ENCODE data around the gene SRGAP1. TPM values are rescaled to one million over a fixed set of nuclear protein-coding genes. Genes with fewer than 3 reads are reported as not detected.

The SRGAP1 gene
- polyA plus RNA-seq, 4 donors, result 2.2 to 8.5 (median 4.0) TPM

- FAIRE-seq, result no peak
- WGBS, 3 donors, result 9 to 24% (median 19%) methylated on average over 22 to 28 of the region's 28 CpGs
These were observed 1.2 kb upstream of the SRGAP1 start for GRCh38 chr12:63843254-63843720.

GRCh38 chr12:63843721-63844390 lies 644 bp upstream of the SRGAP1 start:
- peak overlapping the region; percentile 78 to 92 (median 81) for H3K27ac ChIP-seq (ENCODE audit: low read depth in 1 of 3, low read length in 2 of 3)
- peak overlapping the region; percentile 51 to 91 (median 71) for H3K4me3 ChIP-seq (ENCODE audit: low read depth in 1 of 3, low read length in 3 of 3)
- FAIRE-seq, result no peak
- H3K36me3 ChIP-seq (ENCODE audit: control insufficient read depth in 3 of 3, insufficient read depth in 2 of 3, low read depth in 1 of 3, low read length in 3 of 3), result no peaks in the 10 kb centered on the region
- no peaks in the 10 kb centered on the region for H3K9me3 ChIP-seq (ENCODE audit: control insufficient read depth in 2 of 2, insufficient read depth in 1 of 2, low read depth in 1 of 2, low read length in 1 of 2)
- H3K27me3 ChIP-seq (ENCODE audit: control insufficient read depth in 3 of 3, insufficient read depth in 3 of 3, low read length in 3 of 3), result no peaks in the 10 kb centered on the region
- DNase-seq, result peak; percentile 91 to 96
- peaks cover 0 to 16% (median 2%) of the 10 kb centered on the region in 3 donors for H3K4me1 ChIP-seq (ENCODE audit: control insufficient read depth in 3 of 3, insufficient read depth in 2 of 3, low read depth in 1 of 3, low read length in 2 of 3)
- WGBS, 3 donors, result 0 to 1% (median 0%) methylated on average over 46 to 80 of the region's 80 CpGs

More at GRCh38 chr12:63843254-63843720, 1.2 kb upstream of the SRGAP1 start:
- H3K4me1 ChIP-seq (ENCODE audit: control insufficient read depth in 3 of 3, insufficient read depth in 2 of 3, low read depth in 1 of 3, low read length in 2 of 3), result peaks cover 0 to 15% (median 2%) of the 10 kb centered on the region in 3 donors
- no peaks in the 10 kb centered on the region for H3K9me3 ChIP-seq (ENCODE audit: control insufficient read depth in 2 of 2, insufficient read depth in 1 of 2, low read depth in 1 of 2, low read length in 1 of 2)
- H3K36me3 ChIP-seq (ENCODE audit: control insufficient read depth in 3 of 3, insufficient read depth in 2 of 3, low read depth in 1 of 3, low read length in 3 of 3), result no peaks in the 10 kb centered on the region
- H3K27me3 ChIP-seq (ENCODE audit: control insufficient read depth in 3 of 3, insufficient read depth in 3 of 3, low read length in 3 of 3), result no peaks in the 10 kb centered on the region
- DNase-seq, result no peak
- peak overlapping the region in 2 of 3 donors; percentile 68 to 92 for H3K27ac ChIP-seq (ENCODE audit: low read depth in 1 of 3, low read length in 2 of 3)
- peak overlapping the region; percentile 51 to 91 (median 71) for H3K4me3 ChIP-seq (ENCODE audit: low read depth in 1 of 3, low read length in 3 of 3)

- 4 to 37% (median 22%) methylated on average over 2 of the region's 2 CpGs for WGBS, 3 donors
- Histone ChIP-seq H3K27me3 (ENCODE audit: control insufficient read depth in 3 of 3, insufficient read depth in 3 of 3, low read length in 3 of 3) (no peaks in the 10 kb centered on the region), H3K4me3 (ENCODE audit: low read depth in 1 of 3, low read length in 3 of 3) (peak overlapping the region in 2 of 3 donors; percentile 16 to 71), H3K9me3 (ENCODE audit: control insufficient read depth in 2 of 2, insufficient read depth in 1 of 2, low read depth in 1 of 2, low read length in 1 of 2) (no peaks in the 10 kb centered on the region), H3K4me1 (ENCODE audit: control insufficient read depth in 3 of 3, insufficient read depth in 2 of 3, low read depth in 1 of 3, low read length in 2 of 3) (peaks cover 2 to 34% (median 2%) of the 10 kb centered on the region in 3 donors), H3K27ac (ENCODE audit: low read depth in 1 of 3, low read length in 2 of 3) (peak overlapping the region in 1 of 3 donors; percentile 81), H3K36me3 (ENCODE audit: control insufficient read depth in 3 of 3, insufficient read depth in 2 of 3, low read depth in 1 of 3, low read length in 3 of 3) (no peaks in the 10 kb centered on the region)
- FAIRE-seq (no peak), DNase-seq (peak; percentile 62 to 66)
These were observed 1.2 kb downstream of the SRGAP1 start for GRCh38 chr12:63845726-63846125.

GRCh38 chr12:63846238-63846967 lies 1.9 kb downstream of the SRGAP1 start:
- H3K27me3 ChIP-seq (ENCODE audit: control insufficient read depth in 3 of 3, insufficient read depth in 3 of 3, low read length in 3 of 3), result no peaks in the 10 kb centered on the region
- no peaks in the 10 kb centered on the region for H3K9me3 ChIP-seq (ENCODE audit: control insufficient read depth in 2 of 2, insufficient read depth in 1 of 2, low read depth in 1 of 2, low read length in 1 of 2)
- H3K36me3 ChIP-seq (ENCODE audit: control insufficient read depth in 3 of 3, insufficient read depth in 2 of 3, low read depth in 1 of 3, low read length in 3 of 3), result no peaks in the 10 kb centered on the region
- H3K4me3 ChIP-seq (ENCODE audit: low read depth in 1 of 3, low read length in 3 of 3), result peak overlapping the region in 1 of 3 donors; percentile 71
- FAIRE-seq (no peak), DNase-seq (peak in 1 of 2 donors; percentile 16)
- H3K27ac ChIP-seq (ENCODE audit: low read depth in 1 of 3, low read length in 2 of 3), result peak overlapping the region in 1 of 3 donors; percentile 81
- WGBS, 3 donors, result 40 to 72% (median 50%) methylated on average over 6 of the region's 6 CpGs
- peaks cover 2 to 34% (median 2%) of the 10 kb centered on the region in 3 donors for H3K4me1 ChIP-seq (ENCODE audit: control insufficient read depth in 3 of 3, insufficient read depth in 2 of 3, low read depth in 1 of 3, low read length in 2 of 3)

GRCh38 chr12:63848450-63848849 lies 4.0 kb downstream of the SRGAP1 start:
- H3K27me3 ChIP-seq (ENCODE audit: control insufficient read depth in 3 of 3, insufficient read depth in 3 of 3, low read length in 3 of 3), result no peaks in the 10 kb centered on the region
- H3K4me1 ChIP-seq (ENCODE audit: control insufficient read depth in 3 of 3, insufficient read depth in 2 of 3, low read depth in 1 of 3, low read length in 2 of 3), result peaks cover 2 to 35% (median 2%) of the 10 kb centered on the region in 3 donors
- WGBS, 3 donors, result 29 to 65% (median 39%) methylated on average over 4 of the region's 4 CpGs

GRCh38 chr12:63849106-63849620 lies 4.7 kb downstream of the SRGAP1 start:
- H3K4me1 ChIP-seq (ENCODE audit: control insufficient read depth in 3 of 3, insufficient read depth in 2 of 3, low read depth in 1 of 3, low read length in 2 of 3), result peaks cover 2 to 41% (median 2%) of the 10 kb centered on the region in 3 donors
- no peaks in the 10 kb centered on the region for H3K27me3 ChIP-seq (ENCODE audit: control insufficient read depth in 3 of 3, insufficient read depth in 3 of 3, low read length in 3 of 3)
- no peak for DNase-seq
- H3K9me3 ChIP-seq (ENCODE audit: control insufficient read depth in 2 of 2, insufficient read depth in 1 of 2, low read depth in 1 of 2, low read length in 1 of 2), result no peaks in the 10 kb centered on the region
- 86 to 100% (median 86%) methylated on average over 1 of the region's 1 CpG for WGBS, 3 donors
- H3K4me3 ChIP-seq (ENCODE audit: low read depth in 1 of 3, low read length in 3 of 3), result no peak overlapping the region
- FAIRE-seq, result no peak
- H3K36me3 ChIP-seq (ENCODE audit: control insufficient read depth in 3 of 3, insufficient read depth in 2 of 3, low read depth in 1 of 3, low read length in 3 of 3), result peaks cover 0 to 4% (median 0%) of the 10 kb centered on the region in 3 donors
- H3K27ac ChIP-seq (ENCODE audit: low read depth in 1 of 3, low read length in 2 of 3), result no peak overlapping the region

More at GRCh38 chr12:63848450-63848849, 4.0 kb downstream of the SRGAP1 start:
- no peak for DNase-seq
- Histone ChIP-seq H3K9me3 (ENCODE audit: control insufficient read depth in 2 of 2, insufficient read depth in 1 of 2, low read depth in 1 of 2, low read length in 1 of 2) (no peaks in the 10 kb centered on the region), H3K27ac (ENCODE audit: low read depth in 1 of 3, low read length in 2 of 3) (no peak overlapping the region), H3K36me3 (ENCODE audit: control insufficient read depth in 3 of 3, insufficient read depth in 2 of 3, low read depth in 1 of 3, low read length in 3 of 3) (peaks cover 0 to 4% (median 0%) of the 10 kb centered on the region in 3 donors), H3K4me3 (ENCODE audit: low read depth in 1 of 3, low read length in 3 of 3) (no peak overlapping the region)
- no peak for FAIRE-seq

GRCh38 chr12:63849641-63850040 lies 5.1 kb downstream of the SRGAP1 start:
- Histone ChIP-seq H3K27me3 (ENCODE audit: control insufficient read depth in 3 of 3, insufficient read depth in 3 of 3, low read length in 3 of 3) (no peaks in the 10 kb centered on the region), H3K9me3 (ENCODE audit: control insufficient read depth in 2 of 2, insufficient read depth in 1 of 2, low read depth in 1 of 2, low read length in 1 of 2) (no peaks in the 10 kb centered on the region), H3K4me1 (ENCODE audit: control insufficient read depth in 3 of 3, insufficient read depth in 2 of 3, low read depth in 1 of 3, low read length in 2 of 3) (peaks cover 2 to 41% (median 2%) of the 10 kb centered on the region in 3 donors), H3K27ac (ENCODE audit: low read depth in 1 of 3, low read length in 2 of 3) (peak overlapping the region in 1 of 3 donors; percentile 38), H3K4me3 (ENCODE audit: low read depth in 1 of 3, low read length in 3 of 3) (no peak overlapping the region), H3K36me3 (ENCODE audit: control insufficient read depth in 3 of 3, insufficient read depth in 2 of 3, low read depth in 1 of 3, low read length in 3 of 3) (peaks cover 0 to 4% (median 0%) of the 10 kb centered on the region in 3 donors)
- DNase-seq, result peak in 1 of 2 donors; percentile 47
- 26 to 57% (median 46%) methylated on average over 4 of the region's 4 CpGs for WGBS, 3 donors
- no peak for FAIRE-seq

- Histone ChIP-seq H3K27me3 (ENCODE audit: control insufficient read depth in 3 of 3, insufficient read depth in 3 of 3, low read length in 3 of 3) (no peaks in the 10 kb centered on the region), H3K9me3 (ENCODE audit: control insufficient read depth in 2 of 2, insufficient read depth in 1 of 2, low read depth in 1 of 2, low read length in 1 of 2) (no peaks in the 10 kb centered on the region), H3K27ac (ENCODE audit: low read depth in 1 of 3, low read length in 2 of 3) (no peak overlapping the region), H3K4me3 (ENCODE audit: low read depth in 1 of 3, low read length in 3 of 3) (no peak overlapping the region), H3K36me3 (ENCODE audit: control insufficient read depth in 3 of 3, insufficient read depth in 2 of 3, low read depth in 1 of 3, low read length in 3 of 3) (peaks cover 0 to 4% (median 0%) of the 10 kb centered on the region in 3 donors), H3K4me1 (ENCODE audit: control insufficient read depth in 3 of 3, insufficient read depth in 2 of 3, low read depth in 1 of 3, low read length in 2 of 3) (peaks cover 0 to 23% (median 2%) of the 10 kb centered on the region in 3 donors)
- FAIRE-seq, result no peak
- no peak for DNase-seq
These were observed 9.5 kb downstream of the SRGAP1 start for GRCh38 chr12:63853978-63854377.

Data from small intestine (tissue), 7 donors.